IMR-90 (cell line): Measurements from ENCODE around the gene CDYL2. TPM values are rescaled to one million over a fixed set of nuclear protein-coding genes. Genes with fewer than 3 reads are reported as not detected.

Source experiments
- ATAC-seq: fragments of 200-7000 bp; cut with Tn5 transposase; 2 replicates; pipeline ENCODE4 v1.9.1; 2020; ENCODE audit warnings: low read depth, mild to moderate bottlenecking, moderate library complexity
- BruUV-seq: library from RNA; stranded (reverse); fragments of 400-500 nt; replicated peaks from 2 replicates; lab custom pipeline; 2021; lab: Mats Ljungman, UMichigan
- CTCF ChIA-PET: fragments of 300-600 bp; formaldehyde crosslinking; extraction: SDS; loops from one replicate; lab custom pipeline; 2021; ENCODE audit warnings: antibody characterized with exemption; lab: Yijun Ruan, JAX
- POLR2A ChIA-PET: fragments of 300-600 bp; sonication (Branson Sonifier 250); formaldehyde crosslinking; loops from one replicate; lab custom pipeline; 2022; ENCODE audit warnings: antibody characterized with exemption; ENCODE audit not compliant: unreplicated experiment; lab: Charles Lee
- DNase-seq: peaks from one replicate; pipeline ENCODE4 v3.0.0; 2013
- H2AFZ ChIP-seq: replicated peaks from 2 replicates; pipeline ENCODE3; 2013; ENCODE audit warnings: low read length, mild to moderate bottlenecking; ENCODE audit not compliant: poor library complexity
- H2AK5ac ChIP-seq: 2 replicates; pipeline ENCODE4 v1.6.1; 2013; ENCODE audit warnings: low read depth, low read length, inconsistent platforms
- H2AK9ac ChIP-seq: replicated peaks from 2 replicates; pipeline ENCODE3; 2013; ENCODE audit warnings: mild to moderate bottlenecking, low read depth, low read length, moderate library complexity; ENCODE audit not compliant: poor library complexity
- H2BK120ac ChIP-seq: 2 replicates; pipeline ENCODE4 v1.6.1; 2013; ENCODE audit warnings: low read depth, low read length, inconsistent platforms
- H2BK15ac ChIP-seq: 3 replicates; pipeline ENCODE4 v1.6.1; 2013; ENCODE audit warnings: low read depth, low read length, inconsistent platforms
- H2BK20ac ChIP-seq: 2 replicates; pipeline ENCODE4 v1.6.1; 2013; ENCODE audit warnings: low read depth, mild to moderate bottlenecking, inconsistent platforms, low read length, moderate library complexity
- H2BK5ac ChIP-seq: 2 replicates; pipeline ENCODE4 v1.6.1; 2013; ENCODE audit warnings: mild to moderate bottlenecking, low read depth, low read length, inconsistent platforms; ENCODE audit not compliant: poor library complexity, severe bottlenecking
- H3K14ac ChIP-seq: replicated peaks from 2 replicates; pipeline ENCODE4 v1.6.1; 2013; ENCODE audit warnings: low read depth, low read length, inconsistent platforms
- H3K18ac ChIP-seq: 2 replicates; pipeline ENCODE4 v1.6.1; 2013; ENCODE audit warnings: low read depth, low read length, control low read depth
- H3K23ac ChIP-seq: 2 replicates; pipeline ENCODE4 v1.6.1; 2013; ENCODE audit warnings: low read depth, low read length, inconsistent platforms
- H3K27ac ChIP-seq: 2 replicates; pipeline ENCODE4 v1.5.1; 2013; ENCODE audit warnings: mild to moderate bottlenecking, control low read depth, low read length; ENCODE audit not compliant: insufficient read depth
- H3K27me3 ChIP-seq: 2 replicates; pipeline ENCODE4 v1.6.1; 2013; ENCODE audit warnings: low read length; ENCODE audit not compliant: control insufficient read depth, insufficient read depth
- H3K36me3 ChIP-seq: 2 replicates; pipeline ENCODE4 v1.6.1; 2013; ENCODE audit warnings: low read length, mixed read lengths; ENCODE audit not compliant: control insufficient read depth, insufficient read depth
- H3K4ac ChIP-seq: 2 replicates; pipeline ENCODE4 v1.6.1; 2013; ENCODE audit warnings: low read depth, low read length, inconsistent platforms
- H3K4me1 ChIP-seq: 2 replicates; pipeline ENCODE4 v1.6.1; 2013; ENCODE audit warnings: low read length, mixed read lengths; ENCODE audit not compliant: control insufficient read depth, insufficient read depth
- H3K4me2 ChIP-seq: 2 replicates; pipeline ENCODE4 v1.6.1; 2013; ENCODE audit warnings: low read depth, mild to moderate bottlenecking, control low read depth, low read length, moderate library complexity
- H3K4me3 ChIP-seq: 2 replicates; pipeline ENCODE4 v1.5.1; 2013; ENCODE audit warnings: low read depth, mild to moderate bottlenecking, control low read depth, low read length, moderate library complexity; ENCODE audit not compliant: insufficient read depth
- H3K56ac ChIP-seq: 2 replicates; pipeline ENCODE4 v1.6.1; 2013; ENCODE audit warnings: low read length, inconsistent platforms; ENCODE audit not compliant: insufficient read depth; ENCODE audit errors: extremely low read depth
- H3K79me1 ChIP-seq, 2 experiments: 2 replicates each; pipeline ENCODE4 v1.6.1; 2013; ENCODE audit warnings: low read length in 2 of 2, inconsistent platforms in 1 of 2, low read depth in 1 of 2
- H3K9ac ChIP-seq: 2 replicates; pipeline ENCODE4 v1.6.1; 2013; ENCODE audit warnings: low read depth, low read length, control low read depth
- H3K9me1 ChIP-seq: 2 replicates; pipeline ENCODE4 v1.6.1; 2013; ENCODE audit warnings: low read length, inconsistent platforms; ENCODE audit not compliant: insufficient read depth
- H3K9me3 ChIP-seq: 2 replicates; pipeline ENCODE4 v1.6.1; 2013; ENCODE audit warnings: low read length; ENCODE audit not compliant: control insufficient read depth, insufficient read depth
- H4K20me1 ChIP-seq: 2 replicates; pipeline ENCODE4 v1.6.1; 2013; ENCODE audit warnings: low read length, inconsistent platforms; ENCODE audit not compliant: insufficient read depth
- H4K5ac ChIP-seq: 2 replicates; pipeline ENCODE4 v1.6.1; 2013; ENCODE audit warnings: mild to moderate bottlenecking, low read depth, low read length, control low read depth
- H4K8ac ChIP-seq, 2 experiments: 2 replicates each; pipeline ENCODE4 v1.6.1; 2013; ENCODE audit warnings: low read depth in 2 of 2, low read length in 2 of 2, control low read depth in 1 of 2, inconsistent platforms in 1 of 2
- H4K91ac ChIP-seq: 2 replicates; pipeline ENCODE4 v1.6.1; 2013; ENCODE audit warnings: low read depth, low read length, inconsistent platforms; ENCODE audit not compliant: insufficient read depth
- CEBPB ChIP-seq: IDR thresholded peaks from 2 replicates; pipeline ENCODE4 v1.6.1; 2012; ENCODE audit warnings: low read depth, low read length, improper control_type of control experiment
- FOS ChIP-seq: fragments of 150-350 bp; IDR thresholded peaks from 2 replicates; pipeline ENCODE4 v1.6.1; 2016; ENCODE audit warnings: low read depth, low read length
- MAFK ChIP-seq: IDR thresholded peaks from 2 replicates; pipeline ENCODE4 v1.6.1; 2012; ENCODE audit warnings: low read depth, low read length, improper control_type of control experiment
- MAZ ChIP-seq: IDR thresholded peaks from 2 replicates; pipeline ENCODE4 v1.6.1; 2012; ENCODE audit warnings: low read depth, mild to moderate bottlenecking, low read length, improper control_type of control experiment, moderate library complexity, borderline replicate concordance
- WGBS, 2 experiments: methylation state at CpG; one replicate each; pipeline versions ENCODE4 v1.1.5 to v1.1.7; 2013; ENCODE audit warnings: missing lambda C conversion rate in 2 of 2; ENCODE audit not compliant: insufficient read length in 1 of 2; ENCODE audit errors: extremely low coverage in 2 of 2; 5-methylcytosine and 5-hydroxymethylcytosine counted together
- dilution Hi-C: fragments of 300-500 bp; cut with HindIII; formaldehyde crosslinking; loops from one replicate; pipeline ENCODE4 v1.14.3; 2018; ENCODE audit warnings: low sequenced_read_pairs; ENCODE audit not compliant: unreplicated experiment
- in situ Hi-C: fragments of 300-500 bp; cut with MboI; formaldehyde crosslinking; loops from 3 replicates; pipeline ENCODE4 v1.14.3; 2019; ENCODE audit warnings: low sequenced_read_pairs, inconsistent platforms, mixed read lengths
- intact Hi-C: fragments of 100-400 bp; cut with micrococcal nuclease; formaldehyde crosslinking; loops from 2 replicates; pipeline ENCODE4 v1.10.0; 2022
- polyA plus RNA-seq, 3 experiments: library from polyadenylated mRNA; depleted of rRNA; stranded (reverse); fragments of >200 nt; gene quantifications; 2 replicates each; pipeline ENCODE4 v1.2.3, GENCODE V29; 2012; ENCODE audit warnings: low replicate concordance in 1 of 3
- total RNA-seq: library from RNA; depleted of rRNA; stranded (reverse); fragments of >200 nt; gene quantifications from 2 replicates; pipeline ENCODE4 v1.2.3, GENCODE V29; 2012
- TF ChIP-seq, protein P1 (sequence below): conservative IDR thresholded peaks from 2 replicates; pipeline ENCODE4 v1.5.1; 2012; ENCODE audit warnings: mild to moderate bottlenecking, low read depth, low read length, improper control_type of control experiment

CDYL2 gene
- total and polyA plus RNA-seq, 2 of the 4 experiments (the other 2 are of a cell fraction) = 1.2 to 3.9 TPM

GRCh38 chr16:80591071-80591915 is 213.1 kb downstream of the CDYL2 start:
- H2BK15ac ChIP-seq = no peak overlapping the region
- no peak overlapping the region for H2AK5ac ChIP-seq
- no peaks in the 10 kb centered on the region for H3K79me1 ChIP-seq
- no peak overlapping the region for H3K56ac ChIP-seq
- TF ChIP-seq MAZ = no peak
- TF ChIP-seq FOS = no peak
- TF ChIP-seq MAFK = no peak
- TF ChIP-seq CEBPB = no peak
- TF ChIP-seq, protein P1, sequence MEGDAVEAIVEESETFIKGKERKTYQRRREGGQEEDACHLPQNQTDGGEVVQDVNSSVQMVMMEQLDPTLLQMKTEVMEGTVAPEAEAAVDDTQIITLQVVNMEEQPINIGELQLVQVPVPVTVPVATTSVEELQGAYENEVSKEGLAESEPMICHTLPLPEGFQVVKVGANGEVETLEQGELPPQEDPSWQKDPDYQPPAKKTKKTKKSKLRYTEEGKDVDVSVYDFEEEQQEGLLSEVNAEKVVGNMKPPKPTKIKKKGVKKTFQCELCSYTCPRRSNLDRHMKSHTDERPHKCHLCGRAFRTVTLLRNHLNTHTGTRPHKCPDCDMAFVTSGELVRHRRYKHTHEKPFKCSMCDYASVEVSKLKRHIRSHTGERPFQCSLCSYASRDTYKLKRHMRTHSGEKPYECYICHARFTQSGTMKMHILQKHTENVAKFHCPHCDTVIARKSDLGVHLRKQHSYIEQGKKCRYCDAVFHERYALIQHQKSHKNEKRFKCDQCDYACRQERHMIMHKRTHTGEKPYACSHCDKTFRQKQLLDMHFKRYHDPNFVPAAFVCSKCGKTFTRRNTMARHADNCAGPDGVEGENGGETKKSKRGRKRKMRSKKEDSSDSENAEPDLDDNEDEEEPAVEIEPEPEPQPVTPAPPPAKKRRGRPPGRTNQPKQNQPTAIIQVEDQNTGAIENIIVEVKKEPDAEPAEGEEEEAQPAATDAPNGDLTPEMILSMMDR = no peak
- H4K5ac ChIP-seq = no peak overlapping the region
- no peak for DNase-seq
- intact Hi-C loops (no loop called here), in situ Hi-C loops (no loop called here), dilution Hi-C loops (no loop called here)
- ATAC-seq = no peak
- H3K4ac ChIP-seq = no peak overlapping the region
- H3K9me3 ChIP-seq = 0 out of 2 replicates have a peak, but pooled peaks cover 1% of the 10 kb centered on the region
- no peak overlapping the region for H3K4me2 ChIP-seq
- no peak overlapping the region for H4K91ac ChIP-seq
- no peak overlapping the region for H4K8ac ChIP-seq
- H3K27ac ChIP-seq = no peak overlapping the region
- no peak overlapping the region for H3K18ac ChIP-seq
- no peak overlapping the region for H3K23ac ChIP-seq
- H3K4me1 ChIP-seq = no peaks in the 10 kb centered on the region
- H4K20me1 ChIP-seq = no peaks in the 10 kb centered on the region
- no peak overlapping the region for H3K4me3 ChIP-seq
- WGBS, 2 experiments = no CpG with 5 or more reads among the region's 7 CpGs
- ChIA-PET POLR2A (no interaction called here), CTCF (no interaction called here)
- no peak overlapping the region for H2AK9ac ChIP-seq
- H2BK120ac ChIP-seq = no peak overlapping the region
- H3K14ac ChIP-seq = no peak overlapping the region
- H3K27me3 ChIP-seq = no peaks in the 10 kb centered on the region
- no peak overlapping the region for H2AFZ ChIP-seq
- H2BK20ac ChIP-seq = no peak overlapping the region
- no peak overlapping the region for H2BK5ac ChIP-seq
- H3K9me1 ChIP-seq = no peaks in the 10 kb centered on the region
- no TSS peak for BruUV-seq
- no peak overlapping the region for H3K9ac ChIP-seq
- H3K36me3 ChIP-seq = no peaks in the 10 kb centered on the region
